CD4-positive, alpha-beta T cell treated with Interleukin-4 for 4 hours (primary cell): ENCODE measurements around the gene GREB1.
A peak's percentile ranks its signal among the peaks of the same experiment; 100 is the strongest.

ENCODE experiments used
- DNase-seq: peaks from one replicate; pipeline ENCODE4 v3.0.0-alpha.2; 2020

Gene GREB1

DNA sequence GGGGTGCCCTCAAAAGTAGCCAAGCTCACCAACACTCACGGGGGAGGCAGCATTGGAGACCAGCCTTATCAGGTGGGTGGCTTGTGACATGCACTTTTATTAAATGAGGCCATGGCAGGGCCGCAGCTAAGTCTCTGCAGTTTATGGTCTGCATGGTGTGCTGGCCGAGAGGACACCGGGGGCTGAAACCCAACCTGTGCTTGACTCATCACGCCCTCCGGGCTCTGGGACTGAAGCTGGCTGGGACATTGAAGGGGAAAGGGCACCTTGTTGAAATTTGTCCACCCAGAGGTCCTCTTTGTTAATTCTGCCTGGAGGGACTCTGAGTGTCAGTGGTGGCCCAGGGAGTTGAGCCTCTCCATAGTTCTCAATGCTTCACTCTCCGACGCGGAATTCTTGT is 153.9 kb downstream of the GREB1 start:
- no peak for DNase-seq

- DNase-seq, result peak; percentile 77
Measured at GRCh38 chr2:11688222-11689069, 154.6 kb downstream of the GREB1 start.

- no peak for DNase-seq
Measured at GRCh38 chr2:11691076-11691660, 157.3 kb downstream of the GREB1 start.
